Effector memory CD4-positive, alpha-beta T cell (primary cell): ENCODE results near the gene CACNB4.

Experiments used
- DNase-seq, 3 donors: peaks; one replicate each; pipeline ENCODE4 v3.0.0-alpha.2; 2020
- H3K27ac ChIP-seq: 2 replicates; pipeline ENCODE4 v1.7.0; 2013; ENCODE audit warnings: mild to moderate bottlenecking, low read length, moderate library complexity; ENCODE audit not compliant: insufficient read depth, poor library complexity, severe bottlenecking
- H3K27me3 ChIP-seq: replicated peaks from 2 replicates; pipeline ENCODE4 v1.7.0; 2013; ENCODE audit warnings: mild to moderate bottlenecking, low read length; ENCODE audit not compliant: insufficient read depth, control insufficient read depth, poor library complexity, severe bottlenecking
- H3K36me3 ChIP-seq: 2 replicates; pipeline ENCODE4 v1.7.0; 2013; ENCODE audit warnings: mild to moderate bottlenecking, low read length, moderate library complexity; ENCODE audit not compliant: control insufficient read depth, insufficient read depth
- H3K4me1 ChIP-seq: 2 replicates; pipeline ENCODE4 v1.7.0; 2013; ENCODE audit warnings: low read length, mild to moderate bottlenecking; ENCODE audit not compliant: control insufficient read depth, insufficient read depth, poor library complexity, severe bottlenecking
- H3K4me3 ChIP-seq: 2 replicates; pipeline ENCODE4 v1.7.0; 2013; ENCODE audit warnings: low read length, low read depth, mild to moderate bottlenecking; ENCODE audit not compliant: insufficient read depth, poor library complexity, severe bottlenecking
- H3K9me3 ChIP-seq: 2 replicates; pipeline ENCODE4 v1.7.0; 2013; ENCODE audit warnings: mild to moderate bottlenecking, low read length, moderate library complexity; ENCODE audit not compliant: control insufficient read depth

The CACNB4 gene

GRCh38 chr2:151840216-151841046 is 258.4 kb downstream of the CACNB4 start:
- Histone ChIP-seq H3K27me3 (no peaks in the 10 kb centered on the region), H3K9me3 (no peaks in the 10 kb centered on the region), H3K4me3 (no peak overlapping the region), H3K27ac (no peak overlapping the region), H3K36me3 (no peaks in the 10 kb centered on the region), H3K4me1 (no peaks in the 10 kb centered on the region)
- DNase-seq, result no peak

DNA sequence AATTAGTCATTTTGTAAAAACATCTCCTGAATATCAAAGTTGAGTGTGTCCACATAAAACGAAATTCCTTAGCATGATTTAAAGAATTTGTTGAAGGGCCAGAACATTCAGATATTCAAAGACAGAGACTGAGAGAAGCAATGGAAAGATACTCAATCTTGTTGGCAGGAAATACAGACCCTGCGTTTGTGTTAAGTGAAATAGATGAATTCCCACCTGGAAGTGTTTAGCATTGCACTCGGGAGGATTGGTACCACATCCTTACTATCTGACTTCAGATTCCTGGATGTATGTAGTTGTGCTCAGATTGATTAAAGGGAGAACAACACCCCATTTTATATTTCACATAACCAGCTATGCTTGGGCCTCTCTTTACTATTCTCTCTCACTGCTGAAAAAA is 260.9 kb downstream of the CACNB4 start:
- no peak overlapping the region for H3K27ac ChIP-seq
- no peaks in the 10 kb centered on the region for H3K27me3 ChIP-seq
- no peak overlapping the region for H3K4me3 ChIP-seq

DNA sequence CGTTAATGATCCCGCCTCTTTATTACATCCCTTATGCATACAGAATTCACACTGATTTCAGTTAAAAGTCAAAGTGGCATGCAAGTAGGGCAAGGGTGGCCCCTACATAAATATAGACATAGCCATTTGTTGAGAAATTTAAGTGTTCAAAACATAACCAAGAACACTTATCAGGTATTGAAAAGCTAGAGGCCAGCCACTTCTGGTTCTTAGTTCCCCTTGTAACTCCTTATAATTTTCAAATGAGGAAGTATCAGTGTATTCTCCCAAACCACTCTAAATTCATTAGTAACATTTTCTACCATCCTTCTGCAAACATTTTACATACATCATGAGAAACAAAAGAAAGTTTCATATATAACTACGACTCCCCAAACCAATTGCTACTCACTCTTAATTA is 264.9 kb downstream of the CACNB4 start:
- Histone ChIP-seq H3K4me1 (no peaks in the 10 kb centered on the region), H3K4me3 (no peak overlapping the region), H3K27me3 (no peaks in the 10 kb centered on the region), H3K36me3 (no peaks in the 10 kb centered on the region), H3K27ac (no peak overlapping the region), H3K9me3 (no peaks in the 10 kb centered on the region)
- DNase-seq, result no peak

More for the DNA sequence above, 260.9 kb downstream of the CACNB4 start:
- DNase-seq, result no peak
- Histone ChIP-seq H3K9me3 (no peaks in the 10 kb centered on the region), H3K36me3 (no peaks in the 10 kb centered on the region), H3K4me1 (no peaks in the 10 kb centered on the region)

GRCh38 chr2:151830961-151831360 is 267.9 kb downstream of the CACNB4 start:
- H3K27me3 ChIP-seq, result no peaks in the 10 kb centered on the region
- peaks cover 14% of the 10 kb centered on the region for H3K4me1 ChIP-seq
- no peaks in the 10 kb centered on the region for H3K36me3 ChIP-seq

DNA sequence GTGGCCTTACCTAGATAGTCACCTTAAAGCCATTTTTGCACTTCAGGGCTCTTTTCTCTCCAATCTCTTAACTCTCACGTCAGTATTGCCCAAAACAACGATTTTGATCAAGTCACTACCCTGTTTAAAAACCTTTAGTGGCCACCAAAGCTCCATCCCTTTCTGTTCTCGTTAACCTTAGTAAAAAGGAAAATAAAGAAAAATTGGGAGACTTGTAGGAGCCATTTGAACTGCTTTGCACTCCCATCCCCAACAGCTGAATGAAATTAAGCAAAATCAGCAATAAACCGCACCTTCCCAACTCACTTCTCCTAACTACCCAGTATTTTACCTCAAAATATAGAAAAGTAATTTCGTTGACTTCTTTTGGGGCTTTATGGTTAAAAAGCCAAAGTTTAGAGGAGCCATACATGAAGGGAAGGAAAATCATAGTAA is 269.9 kb downstream of the CACNB4 start:
- H3K4me1 ChIP-seq, result peaks cover 14% of the 10 kb centered on the region
- peak overlapping the region; percentile 73 for H3K27ac ChIP-seq
- no peaks in the 10 kb centered on the region for H3K36me3 ChIP-seq
- H3K4me3 ChIP-seq, result peak overlapping the region; percentile 91
- DNase-seq, result no peak
- H3K9me3 ChIP-seq, result no peaks in the 10 kb centered on the region
- H3K27me3 ChIP-seq, result no peaks in the 10 kb centered on the region

More at GRCh38 chr2:151830961-151831360, 267.9 kb downstream of the CACNB4 start:
- no peak for DNase-seq
- H3K9me3 ChIP-seq, result no peaks in the 10 kb centered on the region
- H3K4me3 ChIP-seq, result no peak overlapping the region
- H3K27ac ChIP-seq, result no peak overlapping the region

DNA sequence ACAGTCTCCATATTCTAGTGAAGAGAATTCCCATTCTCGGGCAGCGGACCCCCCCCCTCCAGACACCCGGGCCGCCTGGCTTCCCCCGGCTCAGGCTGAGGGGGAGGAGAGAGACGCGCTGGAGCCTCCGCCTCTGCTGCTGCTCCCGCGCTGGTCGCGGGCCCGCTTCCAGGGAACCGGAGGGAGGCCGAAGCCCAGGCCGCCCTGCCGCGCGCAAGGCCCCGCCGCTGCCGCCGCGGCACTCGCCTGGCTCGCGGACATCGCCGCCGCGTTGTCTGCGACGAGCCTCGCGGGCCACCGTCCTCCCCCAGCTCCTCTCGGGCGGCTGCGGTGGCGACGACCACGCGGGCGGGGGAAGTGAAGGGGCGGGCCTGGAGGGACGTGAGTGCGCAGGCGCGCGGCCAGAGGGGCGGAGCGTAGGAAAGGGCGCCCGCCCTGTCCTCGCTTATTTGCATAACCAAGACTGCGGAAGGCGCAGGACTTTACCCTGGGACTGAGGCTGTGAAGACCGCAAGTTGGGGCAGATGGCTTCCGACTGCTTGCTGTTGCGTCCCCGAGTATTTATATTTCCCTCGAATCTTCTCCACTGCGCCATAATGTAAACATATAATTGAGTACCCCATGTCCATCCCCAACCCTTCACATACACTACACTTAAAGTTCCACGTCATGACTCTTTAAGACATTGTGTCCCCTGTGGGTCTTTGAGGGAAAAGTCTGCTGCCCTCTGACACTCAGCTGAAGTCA is 270.5 kb downstream of the CACNB4 start, which contains the start of gene ARL5A:
Gene ARL5A, minus strand, starts transcription at position 279 of the 747 bp plus-strand sequence. Its CDS starts 245 bp downstream, at position 34.
- Histone ChIP-seq H3K4me1 (peaks cover 14% of the 10 kb centered on the region), H3K27ac (peak within 1 kb of the TSS; percentile 73), H3K9me3 (no peaks in the 10 kb centered on the region), H3K36me3 (no peaks in the 10 kb centered on the region), H3K27me3 (no peaks in the 10 kb centered on the region), H3K4me3 (peak within 1 kb of the TSS; percentile 91)
- peak; percentile 90 to 93 (median 92) for DNase-seq

DNA sequence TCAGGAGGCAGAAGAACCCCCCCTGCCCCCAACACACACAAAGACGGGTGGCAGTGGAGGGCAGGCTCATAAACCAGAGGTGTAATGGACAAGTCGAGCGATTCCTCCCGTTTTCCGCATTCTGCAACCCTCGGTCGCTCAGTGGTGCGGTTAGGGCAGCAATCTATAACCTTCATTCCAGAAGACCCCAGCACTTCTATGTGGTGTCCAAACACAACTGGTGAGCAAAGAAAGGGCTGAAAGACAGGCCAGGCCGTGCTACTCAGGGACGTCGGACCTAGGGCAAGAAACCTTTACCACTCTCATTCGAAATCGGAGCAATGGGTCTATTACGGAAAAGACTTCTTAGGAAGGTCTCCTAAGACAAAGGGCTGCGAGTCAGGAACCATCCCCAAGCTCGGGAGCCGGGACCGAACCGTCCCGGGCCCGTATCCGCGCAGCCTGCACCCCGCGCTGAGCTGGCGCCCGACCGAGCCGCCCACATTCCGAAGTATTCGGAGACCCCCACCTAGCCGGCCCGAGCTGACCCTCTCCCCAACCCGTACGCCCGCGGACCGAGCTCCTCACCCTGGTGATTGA is 271.2 kb downstream of the CACNB4 start:
- DNase-seq, result peak in 1 of 3 donors; percentile 6
- Histone ChIP-seq H3K27ac (peak overlapping the region; percentile 73), H3K27me3 (no peaks in the 10 kb centered on the region), H3K4me3 (peak overlapping the region; percentile 91), H3K36me3 (no peaks in the 10 kb centered on the region), H3K4me1 (peaks cover 14% of the 10 kb centered on the region), H3K9me3 (no peaks in the 10 kb centered on the region)

GRCh38 chr2:151826737-151827157 is 272.1 kb downstream of the CACNB4 start:
- Histone ChIP-seq H3K4me3 (peak overlapping the region; percentile 91), H3K27ac (no peak overlapping the region), H3K36me3 (no peaks in the 10 kb centered on the region), H3K4me1 (peaks cover 14% of the 10 kb centered on the region), H3K9me3 (no peaks in the 10 kb centered on the region), H3K27me3 (no peaks in the 10 kb centered on the region)
- no peak for DNase-seq

GRCh38 chr2:151824886-151825285 is 274.0 kb downstream of the CACNB4 start:
- Histone ChIP-seq H3K27ac (no peak overlapping the region), H3K36me3 (no peaks in the 10 kb centered on the region), H3K4me1 (peaks cover 14% of the 10 kb centered on the region), H3K9me3 (no peaks in the 10 kb centered on the region), H3K4me3 (no peak overlapping the region), H3K27me3 (no peaks in the 10 kb centered on the region)
- DNase-seq, result no peak
